HG03097 (cell line): Measurements from ENCODE around the gene CBLB.

Experiments used
- ATAC-seq: cut with Tn5 transposase; IDR thresholded peaks from one replicate; pipeline ENCODE4 v1.9.1; 2021; ENCODE audit not compliant: unreplicated experiment, low FRiP score

The CBLB gene

GRCh38 chr3:105653166-105653565 is 215.6 kb downstream of the CBLB start:
- ATAC-seq: no peak

DNA sequence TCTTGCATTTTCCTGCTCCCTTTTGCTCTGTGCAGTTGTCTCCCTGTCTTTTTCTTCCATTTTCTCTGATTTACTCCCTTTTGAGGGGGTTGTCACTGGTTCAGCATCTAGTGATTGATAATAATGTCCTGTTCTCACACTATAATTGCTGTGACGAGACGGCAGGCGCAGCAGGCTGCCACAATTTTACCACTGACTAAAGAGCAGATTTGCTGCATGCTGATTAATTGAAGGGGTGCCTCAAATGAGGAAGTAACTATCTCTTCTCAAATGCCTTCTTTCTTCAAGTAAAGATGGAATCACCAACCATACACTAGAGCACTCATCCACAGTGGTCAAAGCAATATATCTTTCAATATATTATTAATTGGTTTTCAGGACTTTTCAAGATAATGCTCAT is 219.3 kb downstream of the CBLB start:
- ATAC-seq: no peak

- ATAC-seq: no peak
These were observed 221.8 kb downstream of the CBLB start for GRCh38 chr3:105647047-105647446.

DNA sequence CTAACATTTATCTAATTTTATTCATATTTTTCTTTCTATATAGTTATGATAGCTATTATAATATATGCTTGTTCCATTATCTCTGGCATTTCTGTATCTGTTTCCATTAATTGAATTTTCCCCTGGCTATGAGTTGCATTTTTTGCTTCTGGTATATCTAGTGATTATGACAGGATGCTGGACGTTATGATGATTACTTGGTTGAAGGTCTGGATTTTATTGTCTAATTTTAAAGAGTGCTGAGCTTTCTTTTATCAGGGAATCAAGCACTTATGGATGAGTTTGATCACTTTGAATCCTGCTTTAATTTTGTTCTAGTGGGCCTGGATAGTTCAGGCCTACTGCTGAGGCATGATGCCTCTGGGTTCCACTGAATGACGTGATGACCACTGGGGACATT is 229.7 kb downstream of the CBLB start:
- no peak for ATAC-seq

- ATAC-seq: no peak
These were observed 234.1 kb downstream of the CBLB start for GRCh38 chr3:105634708-105635107.

- no peak for ATAC-seq
These were observed 239.1 kb downstream of the CBLB start for GRCh38 chr3:105629718-105630117.

DNA sequence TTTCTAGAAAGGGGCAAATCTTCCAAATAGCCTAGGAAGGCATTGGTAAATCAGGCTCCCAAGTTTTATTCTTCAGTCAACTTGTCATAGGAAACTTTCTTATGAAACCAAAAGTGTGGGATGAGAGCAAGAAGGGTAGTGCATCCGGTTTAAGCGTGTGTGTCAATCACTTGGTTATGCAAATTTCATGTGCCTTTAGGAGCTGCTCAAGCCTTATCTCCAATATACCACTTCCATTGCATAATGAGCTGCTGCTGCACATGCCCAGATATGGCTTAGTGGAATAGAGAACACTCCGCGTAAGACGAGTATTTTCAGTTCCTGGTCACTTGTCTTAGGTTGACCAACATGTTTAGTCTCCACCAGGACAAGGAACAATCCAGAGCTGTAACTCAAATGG is 242.1 kb downstream of the CBLB start:
- ATAC-seq: no peak

GRCh38 chr3:105622169-105622568 is 246.6 kb downstream of the CBLB start:
- ATAC-seq: no peak

- ATAC-seq: no peak
These were observed 248.6 kb downstream of the CBLB start for GRCh38 chr3:105620236-105620635.

- ATAC-seq: no peak
These were observed 249.2 kb downstream of the CBLB start for GRCh38 chr3:105619651-105620050.

- no peak for ATAC-seq
These were observed 250.3 kb downstream of the CBLB start for GRCh38 chr3:105618556-105618955.

DNA sequence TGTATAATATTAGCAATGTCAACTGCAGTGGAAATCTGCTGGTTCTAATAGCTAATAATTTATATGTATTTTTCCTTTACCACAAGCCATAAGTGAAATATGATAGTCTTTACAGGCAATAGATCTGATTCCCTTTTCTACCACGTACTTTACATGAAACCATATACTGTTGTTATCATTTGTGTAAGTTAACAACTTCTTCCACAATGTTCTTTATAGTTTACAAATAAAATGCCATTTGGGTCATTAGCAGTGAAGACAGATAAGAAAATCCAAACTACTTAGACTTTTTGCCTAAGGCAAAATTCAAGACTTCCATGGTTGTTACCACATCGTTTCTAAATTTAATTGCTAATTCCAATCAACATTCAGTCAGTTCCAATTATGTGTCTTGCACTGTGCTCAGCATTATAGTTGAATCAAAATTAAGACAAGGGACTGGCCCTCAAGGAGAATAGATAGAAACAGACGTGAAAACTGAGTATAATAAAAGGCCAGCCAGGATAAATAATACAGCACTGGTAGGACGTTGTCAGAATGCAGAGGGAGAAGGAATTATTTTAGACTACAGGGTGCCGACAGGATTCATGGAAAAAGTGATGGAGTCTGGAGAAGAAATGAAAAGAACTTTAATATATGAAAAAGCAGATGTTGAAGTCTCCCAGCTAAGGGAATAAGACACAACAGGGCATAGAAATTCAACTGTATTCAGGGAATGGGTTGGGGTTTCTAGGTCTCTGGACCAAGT is 252.3 kb downstream of the CBLB start:
- ATAC-seq: no peak

GRCh38 chr3:105615814-105616213 is 253.0 kb downstream of the CBLB start:
- ATAC-seq: no peak

- ATAC-seq: no peak
These were observed 254.4 kb downstream of the CBLB start for GRCh38 chr3:105614288-105615030.

- no peak for ATAC-seq
These were observed 255.7 kb downstream of the CBLB start for GRCh38 chr3:105613120-105613519.

DNA sequence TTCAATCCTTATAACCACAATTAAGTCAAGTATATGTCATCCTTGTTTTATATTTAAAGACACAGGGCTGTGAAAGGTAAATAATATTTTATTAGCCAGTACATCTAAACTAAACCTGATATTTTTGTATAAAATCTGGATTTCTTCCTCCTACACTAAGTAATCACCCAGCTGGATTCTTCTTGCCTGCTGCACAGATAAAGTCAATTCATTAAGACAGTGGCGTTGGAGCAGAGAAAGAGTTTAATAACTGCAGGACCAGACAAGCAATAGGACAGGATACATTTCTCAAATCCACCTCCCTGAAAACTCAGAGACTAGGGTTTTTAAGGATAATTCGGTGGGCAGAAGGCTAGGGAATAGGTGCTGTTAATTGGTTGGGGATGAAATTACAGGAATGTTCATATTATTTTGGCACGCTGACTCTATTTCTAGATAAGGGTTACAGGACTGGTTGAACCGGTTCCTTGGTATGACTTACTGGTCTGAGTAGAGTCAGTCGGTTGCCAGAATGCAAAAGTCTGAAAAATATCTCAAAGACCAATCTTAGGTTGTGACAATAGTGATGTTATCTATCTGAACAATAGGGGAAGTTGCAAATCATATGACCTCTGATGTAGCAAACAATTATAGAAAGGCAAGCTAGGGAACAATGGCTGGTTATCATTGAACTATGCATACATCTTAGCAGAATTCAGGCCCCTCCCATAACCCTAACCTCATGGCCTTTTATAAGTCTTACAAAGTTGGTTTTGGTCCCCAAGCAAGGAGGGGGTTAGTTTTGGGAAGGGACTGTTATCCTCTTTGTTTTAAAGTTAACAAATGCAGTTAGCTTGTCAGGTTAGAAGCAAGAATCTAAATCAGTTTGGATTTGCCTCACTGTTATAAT is 257.3 kb downstream of the CBLB start:
- no peak for ATAC-seq

- ATAC-seq: no peak
These were observed 258.3 kb downstream of the CBLB start for GRCh38 chr3:105610473-105610872.

DNA sequence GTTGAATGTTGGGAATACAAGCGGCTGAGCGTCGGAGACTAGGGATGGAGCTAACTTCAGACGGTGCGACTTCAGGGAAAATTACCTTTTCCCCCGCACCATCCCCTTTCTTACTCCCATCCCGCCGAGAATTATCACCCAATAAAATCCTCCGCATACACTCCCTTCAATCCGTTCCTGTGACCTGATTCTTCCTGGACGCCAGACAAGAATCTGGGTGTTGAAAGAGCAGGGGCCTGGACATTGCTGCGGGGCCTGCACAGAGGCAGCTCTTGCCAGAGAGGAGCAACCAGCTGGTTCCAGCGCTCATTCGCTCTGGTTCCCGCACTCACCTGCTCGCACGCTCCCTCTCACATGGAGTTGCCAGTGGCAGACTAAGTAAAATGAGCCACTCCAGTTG is 260.2 kb downstream of the CBLB start:
- ATAC-seq: no peak

DNA sequence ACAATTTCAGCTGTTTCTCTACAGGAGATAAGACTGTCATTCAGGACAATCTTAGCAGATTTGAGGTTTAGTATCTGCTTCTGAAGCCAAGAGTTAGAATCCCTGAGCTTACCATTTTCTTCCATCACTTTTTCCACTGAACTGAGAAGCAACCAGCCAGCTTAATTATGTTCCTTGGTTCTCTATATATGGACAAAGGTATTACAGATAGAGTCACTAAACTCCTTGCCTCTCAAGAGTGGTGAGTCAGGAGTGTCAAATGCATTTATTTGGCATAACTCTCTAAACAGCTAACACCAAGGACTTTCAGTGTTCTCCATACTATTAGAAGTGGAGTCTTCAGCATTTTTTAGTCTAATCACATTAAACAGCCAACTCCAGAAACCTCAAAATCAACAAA is 262.8 kb downstream of the CBLB start:
- ATAC-seq: no peak
